Fibroblast of villous mesenchyme (primary cell): Measurements from ENCODE around the gene SLC26A1. TPM values are rescaled to one million over a fixed set of nuclear protein-coding genes. Genes with fewer than 3 reads are reported as not detected.

Source experiments
- DNase-seq: peaks from one replicate; pipeline ENCODE4 v3.0.0-alpha.2; 2010; ENCODE audit warnings: low read depth
- H3K4me3 ChIP-seq: 2 replicates; pipeline ENCODE4 v1.5.1; 2011; ENCODE audit warnings: low read depth, mild to moderate bottlenecking, low read length
- CTCF ChIP-seq: IDR thresholded peaks from 2 replicates; pipeline ENCODE4 v1.5.1; 2012; ENCODE audit warnings: low read depth, mild to moderate bottlenecking, low read length; ENCODE audit not compliant: insufficient read depth
- total RNA-seq: library from RNA; depleted of rRNA; stranded (reverse); fragments of >200 nt; gene quantifications from 2 replicates; pipeline ENCODE4 v1.2.3, GENCODE V29; 2012

SLC26A1 gene
- total RNA-seq, 1 donor, result under 0.01 TPM

DNA sequence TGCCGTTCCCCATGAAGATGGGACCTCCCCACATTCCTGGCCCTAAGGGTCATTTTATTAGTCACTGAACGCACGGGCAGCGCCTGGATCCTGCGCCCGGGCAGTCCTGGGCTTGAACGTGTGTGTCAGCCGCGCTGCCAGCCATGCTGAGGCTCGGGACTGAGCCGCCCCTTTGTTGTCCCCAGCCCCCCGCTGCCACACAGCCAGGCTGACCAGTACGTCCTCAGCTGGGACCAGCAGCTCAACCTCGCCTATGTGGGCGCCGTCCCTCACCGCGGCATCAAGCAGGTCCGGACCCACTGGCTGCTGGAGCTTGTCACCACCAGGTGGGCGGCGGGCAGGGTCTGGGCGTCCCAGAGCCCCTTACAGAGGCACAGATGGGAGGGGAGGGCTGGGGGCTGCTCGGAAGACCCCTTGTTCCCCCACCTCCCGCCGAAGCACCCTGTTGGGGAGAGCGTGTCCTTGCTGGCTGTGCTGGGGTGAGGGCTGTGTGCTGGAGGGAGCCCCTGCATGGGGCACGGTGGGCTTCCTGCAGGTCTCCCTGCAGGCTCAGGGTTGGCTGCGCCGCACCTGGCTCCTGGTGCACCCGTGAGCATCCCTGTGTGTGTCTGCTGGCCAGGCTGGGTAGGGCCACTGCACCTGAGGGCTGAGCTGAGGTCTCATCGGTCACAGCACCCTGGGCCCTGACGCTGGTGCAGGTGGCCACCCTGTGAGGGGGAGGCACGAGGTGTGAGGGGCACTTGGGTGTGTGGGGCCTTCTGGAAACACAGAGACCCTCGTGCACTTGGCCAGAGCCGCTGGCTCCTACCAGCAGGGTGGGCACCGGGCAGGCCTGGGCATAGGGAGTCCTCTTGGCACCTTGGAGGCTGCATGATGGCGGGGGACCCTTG lies 5.3 kb downstream of the SLC26A1 start:
- peak overlapping the region; percentile 75 for H3K4me3 ChIP-seq
- DNase-seq, result peak; percentile 18
- TF ChIP-seq CTCF, result no peak

GRCh38 chr4:986879-987623 lies 6.2 kb downstream of the SLC26A1 start, which contains the start of gene IDUA:
TSS of gene IDUA (plus strand) at chr4:987044. CDS start at chr4:987085, 41 bp downstream.
- peak within 1 kb of the TSS; percentile 75 for H3K4me3 ChIP-seq
- TF ChIP-seq CTCF, result peak; percentile 56
- peak; percentile 73 for DNase-seq

DNA sequence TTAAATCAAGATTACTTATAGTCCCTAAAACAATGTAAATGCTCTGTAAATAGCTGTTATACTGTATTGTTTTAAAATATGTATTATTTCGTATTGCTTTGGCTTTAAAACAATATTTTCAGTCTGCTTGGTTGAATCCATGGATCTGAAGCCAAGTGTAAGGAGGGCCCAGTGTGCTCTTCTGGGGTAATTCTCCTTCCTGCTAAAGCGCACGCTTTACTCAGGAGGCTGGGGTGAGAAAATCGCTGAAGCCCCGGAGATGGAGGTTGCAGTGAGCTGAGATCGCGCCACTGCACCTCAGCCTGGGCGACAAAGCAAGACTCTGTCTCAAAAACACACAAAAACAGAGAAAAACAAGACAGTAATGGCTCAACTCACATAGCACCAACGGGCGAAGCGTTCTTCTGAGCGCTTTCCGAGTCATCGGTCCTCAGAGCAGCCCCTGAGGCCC lies 6.8 kb downstream of the SLC26A1 start:
- H3K4me3 ChIP-seq, result peak overlapping the region; percentile 75
- DNase-seq, result no peak

DNA sequence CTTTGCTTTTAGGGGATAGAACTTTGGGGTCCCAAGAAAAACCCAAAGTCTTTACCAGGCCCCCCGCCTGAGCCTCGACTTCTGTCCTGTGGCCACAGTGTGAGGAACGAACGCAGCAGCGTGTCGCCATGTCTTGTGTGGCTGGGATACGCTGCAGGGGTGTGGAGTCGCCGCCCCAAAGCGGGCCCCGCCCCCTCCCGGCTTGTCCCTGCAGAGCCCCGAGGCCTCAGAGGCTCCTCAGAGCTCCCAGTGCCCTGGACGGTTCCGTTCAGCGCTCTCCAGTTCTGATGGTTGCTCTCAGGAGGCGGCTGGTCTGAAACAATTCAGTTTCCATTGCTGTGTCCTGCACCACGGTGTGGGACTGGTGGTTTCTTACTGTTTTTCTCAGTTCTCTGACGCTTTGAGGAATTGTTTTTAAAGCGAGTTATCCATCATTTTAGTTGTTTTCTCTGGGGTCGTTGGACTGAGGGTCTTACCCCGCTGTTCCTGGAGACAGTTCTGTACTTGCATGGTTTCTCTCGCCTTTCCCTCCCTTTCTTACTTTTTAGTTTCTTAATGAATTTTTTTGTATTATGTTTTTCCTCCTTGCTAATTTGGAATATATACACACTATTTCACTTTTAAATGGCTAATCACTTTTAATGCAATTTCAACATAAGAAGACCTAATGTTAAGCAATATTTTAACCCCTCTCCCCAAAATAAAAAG lies 7.9 kb downstream of the SLC26A1 start:
- TF ChIP-seq CTCF, result peak; percentile 6
- H3K4me3 ChIP-seq, result peak overlapping the region; percentile 26
- DNase-seq, result peak; percentile 35

More for the DNA sequence above, 6.8 kb downstream of the SLC26A1 start:
- no peak for TF ChIP-seq CTCF

DNA sequence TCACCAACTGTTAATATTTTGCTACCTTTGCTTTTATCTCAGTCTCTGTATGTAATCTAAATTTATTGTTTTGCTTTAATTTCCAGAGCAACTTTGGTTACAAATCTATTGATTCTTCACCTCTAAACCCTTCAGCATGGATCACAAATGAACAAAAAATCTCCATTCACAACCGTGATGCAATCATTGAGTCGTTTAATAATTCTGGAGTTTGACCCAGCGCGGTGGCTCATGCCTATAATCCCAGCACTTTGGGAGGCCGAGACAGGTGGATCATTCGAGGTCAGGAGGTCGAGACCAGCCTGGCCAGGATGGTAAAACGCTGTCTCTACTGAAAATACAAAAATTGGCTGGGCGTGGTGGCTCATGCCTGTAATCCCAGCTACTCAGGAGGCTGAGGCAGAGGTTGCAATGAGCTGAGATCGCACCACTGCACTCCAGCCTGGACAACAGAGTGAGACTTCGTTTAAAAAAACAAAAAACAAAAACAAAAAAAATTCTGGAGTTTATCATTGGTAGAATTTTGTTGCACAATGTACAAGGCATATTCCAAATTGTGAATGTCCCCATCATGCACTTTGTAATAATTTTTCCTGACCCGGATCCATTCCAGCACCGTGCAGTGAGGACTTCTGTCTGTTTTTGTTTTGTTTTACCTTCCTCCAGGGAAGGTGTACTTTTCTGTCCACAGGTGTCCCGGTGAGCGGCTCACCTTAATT lies 8.7 kb downstream of the SLC26A1 start:
- peak overlapping the region; percentile 26 for H3K4me3 ChIP-seq
- no peak for TF ChIP-seq CTCF
- DNase-seq, result no peak

GRCh38 chr4:982814-983213 lies 10.4 kb downstream of the SLC26A1 start:
- no peak overlapping the region for H3K4me3 ChIP-seq
- TF ChIP-seq CTCF, result no peak
- DNase-seq, result no peak
